ENCODE data around the gene HOXB3.
A peak's percentile ranks its signal among the peaks of the same experiment; 100 is the strongest.

HOXB3 gene

GRCh38 chr17:48611681-48612455, 21.8 kb upstream of the HOXB3 start (continued):
- TF ChIP-seq ZNF473 (tag by site-specific recombination; IDR thresholded peaks at IDR 0.05), result no peak
- no peak for TF ChIP-seq SETDB1 (IDR thresholded peaks at IDR 0.05; ENCODE audit: insufficient read length, low read length)
- TF ChIP-seq, protein P1, sequence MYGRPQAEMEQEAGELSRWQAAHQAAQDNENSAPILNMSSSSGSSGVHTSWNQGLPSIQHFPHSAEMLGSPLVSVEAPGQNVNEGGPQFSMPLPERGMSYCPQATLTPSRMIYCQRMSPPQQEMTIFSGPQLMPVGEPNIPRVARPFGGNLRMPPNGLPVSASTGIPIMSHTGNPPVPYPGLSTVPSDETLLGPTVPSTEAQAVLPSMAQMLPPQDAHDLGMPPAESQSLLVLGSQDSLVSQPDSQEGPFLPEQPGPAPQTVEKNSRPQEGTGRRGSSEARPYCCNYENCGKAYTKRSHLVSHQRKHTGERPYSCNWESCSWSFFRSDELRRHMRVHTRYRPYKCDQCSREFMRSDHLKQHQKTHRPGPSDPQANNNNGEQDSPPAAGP (tag by site-specific recombination; IDR thresholded peaks at IDR 0.05), result peak; percentile 53; the same call in 1 of the 2 replicates
- no peak for TF ChIP-seq ZNF140 (tag by site-specific recombination; IDR thresholded peaks at IDR 0.05)
- TF ChIP-seq ZNF776 (tag by site-specific recombination; IDR thresholded peaks at IDR 0.05; ENCODE audit: borderline replicate concordance), result no peak
- TF ChIP-seq BCL11A (tag by site-specific recombination; IDR thresholded peaks at IDR 0.05; ENCODE audit: low read depth), result peak; percentile 88
- TF ChIP-seq ZNF174 (tag by site-specific recombination; IDR thresholded peaks at IDR 0.05), result no peak
- TF ChIP-seq ZNF596 (tag by site-specific recombination; IDR thresholded peaks at IDR 0.05), result peak; percentile 51
- TF ChIP-seq MZF1 (tag by site-specific recombination; IDR thresholded peaks at IDR 0.05; ENCODE audit: borderline replicate concordance), result 0 out of 2 replicates have a peak, but pooled peaks have one; percentile 64
- no peak for TF ChIP-seq PBX3 (CRISPR knock-in tag; IDR thresholded peaks at IDR 0.05)
- TF ChIP-seq YY2 (tag by site-specific recombination; IDR thresholded peaks at IDR 0.05), result 0 out of 2 replicates have a peak, but pooled peaks have one; percentile 20
- TF ChIP-seq, protein P2, sequence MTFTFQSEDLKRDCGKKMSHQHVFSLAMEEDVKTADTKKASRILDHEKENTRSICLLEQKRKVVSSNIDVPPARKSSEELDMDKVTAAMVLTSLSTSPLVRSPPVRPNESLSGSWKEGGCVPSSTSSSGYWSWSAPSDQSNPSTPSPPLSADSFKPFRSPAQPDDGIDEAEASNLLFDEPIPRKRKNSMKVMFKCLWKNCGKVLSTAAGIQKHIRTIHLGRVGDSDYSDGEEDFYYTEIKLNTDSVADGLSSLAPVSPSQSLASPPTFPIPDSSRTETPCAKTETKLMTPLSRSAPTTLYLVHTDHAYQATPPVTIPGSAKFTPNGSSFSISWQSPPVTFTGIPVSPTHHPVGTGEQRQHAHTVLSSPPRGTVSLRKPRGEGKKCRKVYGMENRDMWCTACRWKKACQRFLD (tag by site-specific recombination; IDR thresholded peaks at IDR 0.05), result no peak
- peak; percentile 89 for TF ChIP-seq ZNF366 (tag by site-specific recombination; conservative IDR thresholded peaks at IDR 0.05)
- TF ChIP-seq ZNF529 (tag by site-specific recombination; IDR thresholded peaks at IDR 0.05; ENCODE audit: insufficient replicate concordance), result no peak
- no peak for TF ChIP-seq ZNF404 (tag by site-specific recombination; IDR thresholded peaks at IDR 0.05)
- 0 out of 2 replicates have a peak, but pooled peaks have one; percentile 59 for TF ChIP-seq ZNF24 (tag by site-specific recombination; IDR thresholded peaks at IDR 0.05)
- no peak for TF ChIP-seq ZSCAN16 (tag by site-specific recombination; IDR thresholded peaks at IDR 0.05)
- TF ChIP-seq, protein P3, sequence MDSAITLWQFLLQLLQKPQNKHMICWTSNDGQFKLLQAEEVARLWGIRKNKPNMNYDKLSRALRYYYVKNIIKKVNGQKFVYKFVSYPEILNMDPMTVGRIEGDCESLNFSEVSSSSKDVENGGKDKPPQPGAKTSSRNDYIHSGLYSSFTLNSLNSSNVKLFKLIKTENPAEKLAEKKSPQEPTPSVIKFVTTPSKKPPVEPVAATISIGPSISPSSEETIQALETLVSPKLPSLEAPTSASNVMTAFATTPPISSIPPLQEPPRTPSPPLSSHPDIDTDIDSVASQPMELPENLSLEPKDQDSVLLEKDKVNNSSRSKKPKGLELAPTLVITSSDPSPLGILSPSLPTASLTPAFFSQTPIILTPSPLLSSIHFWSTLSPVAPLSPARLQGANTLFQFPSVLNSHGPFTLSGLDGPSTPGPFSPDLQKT (IDR thresholded peaks at IDR 0.05; ENCODE audit: borderline replicate concordance, low read depth, low read length), result no peak
- no peak for TF ChIP-seq ZNF521 (tag by site-specific recombination; IDR thresholded peaks at IDR 0.05)
- TF ChIP-seq ZBTB49 (tag by site-specific recombination; IDR thresholded peaks at IDR 0.05; ENCODE audit: low read depth), result no peak
- no peak for TF ChIP-seq ZNF114 (tag by site-specific recombination; IDR thresholded peaks at IDR 0.05)
- TF ChIP-seq ZNF513 (tag by site-specific recombination; IDR thresholded peaks at IDR 0.05), result no peak
- TF ChIP-seq ZNF292 (tag by site-specific recombination; IDR thresholded peaks at IDR 0.05; ENCODE audit: borderline replicate concordance, low read depth), result no peak
- TF ChIP-seq ZNF785 (tag by site-specific recombination; IDR thresholded peaks at IDR 0.05), result no peak
- TF ChIP-seq KLF10 (tag by site-specific recombination; IDR thresholded peaks at IDR 0.05), result no peak; the same call in none of the 2 replicates
- TF ChIP-seq KLF9 (tag by site-specific recombination; IDR thresholded peaks at IDR 0.05; ENCODE audit: low read depth), result peak; percentile 27; the same call in 1 of the 2 replicates
- no peak for TF ChIP-seq ZNF239 (tag by site-specific recombination; IDR thresholded peaks at IDR 0.05)
- TF ChIP-seq GLI2 (tag by site-specific recombination; IDR thresholded peaks at IDR 0.05; ENCODE audit: borderline replicate concordance, low read depth), result no peak
- no peak for TF ChIP-seq ZNF548 (tag by site-specific recombination; IDR thresholded peaks at IDR 0.05)
- no peak for TF ChIP-seq ZNF658 (tag by site-specific recombination; IDR thresholded peaks at IDR 0.05)
- TF ChIP-seq WT1 (tag by site-specific recombination; IDR thresholded peaks at IDR 0.05), result peak; percentile 78; the same call in 1 of the 2 replicates
- no peak for TF ChIP-seq ZNF510 (tag by site-specific recombination; IDR thresholded peaks at IDR 0.05; ENCODE audit: insufficient replicate concordance)

All from HEK293 (cell line).